ENCODE results near the gene SLAMF1. TPM values are rescaled to one million over a fixed set of nuclear protein-coding genes. Genes with fewer than 3 reads are reported as not detected.

Gene SLAMF1
- total RNA-seq, 1 donor from 2014 or later = not detected

DNA sequence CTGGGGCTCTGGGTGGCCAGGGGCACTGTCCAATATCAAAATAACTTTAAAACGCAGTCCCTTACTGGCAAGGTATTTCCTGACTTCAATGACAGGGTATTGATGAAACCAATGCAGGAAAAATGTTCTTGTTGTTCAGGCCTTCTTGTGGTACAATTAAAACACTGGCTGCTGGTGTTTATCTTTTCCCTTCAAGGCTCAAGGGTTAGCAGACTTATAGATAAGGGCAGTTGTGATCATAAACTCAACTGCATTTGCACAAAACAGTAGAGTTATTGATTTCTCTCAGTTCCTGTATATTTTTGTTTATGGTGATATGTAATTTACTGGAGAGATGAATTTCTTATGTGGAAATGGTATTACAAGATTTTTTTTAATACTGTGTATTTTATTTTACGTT, 64.9 kb downstream of the SLAMF1 start:
- Histone ChIP-seq H3K27me3 (no peaks in the 10 kb centered on the region), H3K9ac (no peak overlapping the region), H4K20me1 (ENCODE audit: low read depth) (no peaks in the 10 kb centered on the region), H3K4me2 (no peak overlapping the region), H3K36me3 (no peaks in the 10 kb centered on the region), H3K9me3 (ENCODE audit: low read depth) (no peaks in the 10 kb centered on the region), H3K27ac (no peak overlapping the region), H2AFZ (replicated peaks) (no peak overlapping the region), H3K79me2 (ENCODE audit: low read depth) (no peaks in the 10 kb centered on the region), H3K4me3 (no peak overlapping the region), H3K4me1 (no peaks in the 10 kb centered on the region), H3F3A (ENCODE audit: low read depth) (no peaks in the 10 kb centered on the region)
- Mint-ChIP-seq H3K4me3 (no peak overlapping the region), H3K9me3 (peaks cover 7% of the 10 kb centered on the region), H3K4me1 (no peaks in the 10 kb centered on the region), H3K27me3 (ENCODE audit: insufficient read depth, low read depth) (no peaks in the 10 kb centered on the region), H3K27ac (no peak overlapping the region), H3K36me3 (no peaks in the 10 kb centered on the region)
- DNase-seq (ENCODE audit: low spot score) = no peak
- no peak for TF ChIP-seq EZH2phosphoT487 (IDR thresholded peaks at IDR 0.05)
- TF ChIP-seq, protein P1, sequence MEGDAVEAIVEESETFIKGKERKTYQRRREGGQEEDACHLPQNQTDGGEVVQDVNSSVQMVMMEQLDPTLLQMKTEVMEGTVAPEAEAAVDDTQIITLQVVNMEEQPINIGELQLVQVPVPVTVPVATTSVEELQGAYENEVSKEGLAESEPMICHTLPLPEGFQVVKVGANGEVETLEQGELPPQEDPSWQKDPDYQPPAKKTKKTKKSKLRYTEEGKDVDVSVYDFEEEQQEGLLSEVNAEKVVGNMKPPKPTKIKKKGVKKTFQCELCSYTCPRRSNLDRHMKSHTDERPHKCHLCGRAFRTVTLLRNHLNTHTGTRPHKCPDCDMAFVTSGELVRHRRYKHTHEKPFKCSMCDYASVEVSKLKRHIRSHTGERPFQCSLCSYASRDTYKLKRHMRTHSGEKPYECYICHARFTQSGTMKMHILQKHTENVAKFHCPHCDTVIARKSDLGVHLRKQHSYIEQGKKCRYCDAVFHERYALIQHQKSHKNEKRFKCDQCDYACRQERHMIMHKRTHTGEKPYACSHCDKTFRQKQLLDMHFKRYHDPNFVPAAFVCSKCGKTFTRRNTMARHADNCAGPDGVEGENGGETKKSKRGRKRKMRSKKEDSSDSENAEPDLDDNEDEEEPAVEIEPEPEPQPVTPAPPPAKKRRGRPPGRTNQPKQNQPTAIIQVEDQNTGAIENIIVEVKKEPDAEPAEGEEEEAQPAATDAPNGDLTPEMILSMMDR (IDR thresholded peaks at IDR 0.05) = no peak
- no peak for TF ChIP-seq EZH2 (IDR thresholded peaks at IDR 0.05)

DNA sequence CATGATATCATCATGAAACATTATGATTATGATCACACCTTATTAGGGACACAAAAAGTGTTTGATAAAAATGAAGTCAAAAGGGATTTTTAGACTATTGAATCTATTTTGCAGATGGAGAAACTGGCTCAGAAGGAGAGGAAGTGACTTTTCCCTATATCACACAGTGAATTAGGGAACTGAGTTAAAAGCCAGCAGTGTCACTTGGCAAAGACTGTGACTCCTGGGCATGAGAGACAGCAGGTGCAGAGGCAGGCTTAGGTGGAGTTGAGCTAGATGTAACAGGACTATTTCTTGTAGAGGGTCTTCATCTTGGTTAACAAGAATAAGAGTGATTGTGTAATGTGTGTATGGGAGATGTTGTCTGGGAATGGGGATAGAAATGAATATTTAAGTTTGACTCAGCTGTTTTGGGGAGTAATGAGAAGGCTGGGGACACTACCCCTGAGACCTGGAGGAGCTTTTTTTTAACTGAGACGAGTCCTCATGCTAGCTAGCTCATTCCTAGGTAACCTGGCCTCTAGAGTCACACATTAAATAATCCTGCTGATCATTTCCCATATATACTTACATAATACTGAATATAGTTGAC, 66.5 kb downstream of the SLAMF1 start:
- Mint-ChIP-seq H3K9me3 (peaks cover 7% of the 10 kb centered on the region), H3K27me3 (ENCODE audit: insufficient read depth, low read depth) (no peaks in the 10 kb centered on the region), H3K36me3 (no peaks in the 10 kb centered on the region), H3K27ac (no peak overlapping the region), H3K4me1 (no peaks in the 10 kb centered on the region), H3K4me3 (no peak overlapping the region)
- TF ChIP-seq EZH2 (IDR thresholded peaks at IDR 0.05) (no peak), EZH2phosphoT487 (IDR thresholded peaks at IDR 0.05) (no peak)
- TF ChIP-seq, protein P1 (IDR thresholded peaks at IDR 0.05) = no peak
- Histone ChIP-seq H3F3A (ENCODE audit: low read depth) (no peaks in the 10 kb centered on the region), H3K4me1 (no peaks in the 10 kb centered on the region), H3K9me3 (ENCODE audit: low read depth) (no peaks in the 10 kb centered on the region), H2AFZ (replicated peaks) (no peak overlapping the region), H3K27me3 (no peaks in the 10 kb centered on the region), H4K20me1 (ENCODE audit: low read depth) (no peaks in the 10 kb centered on the region), H3K27ac (no peak overlapping the region), H3K79me2 (ENCODE audit: low read depth) (no peaks in the 10 kb centered on the region), H3K4me2 (no peak overlapping the region), H3K4me3 (no peak overlapping the region), H3K36me3 (no peaks in the 10 kb centered on the region), H3K9ac (no peak overlapping the region)
- no peak for DNase-seq (ENCODE audit: low spot score)

DNA sequence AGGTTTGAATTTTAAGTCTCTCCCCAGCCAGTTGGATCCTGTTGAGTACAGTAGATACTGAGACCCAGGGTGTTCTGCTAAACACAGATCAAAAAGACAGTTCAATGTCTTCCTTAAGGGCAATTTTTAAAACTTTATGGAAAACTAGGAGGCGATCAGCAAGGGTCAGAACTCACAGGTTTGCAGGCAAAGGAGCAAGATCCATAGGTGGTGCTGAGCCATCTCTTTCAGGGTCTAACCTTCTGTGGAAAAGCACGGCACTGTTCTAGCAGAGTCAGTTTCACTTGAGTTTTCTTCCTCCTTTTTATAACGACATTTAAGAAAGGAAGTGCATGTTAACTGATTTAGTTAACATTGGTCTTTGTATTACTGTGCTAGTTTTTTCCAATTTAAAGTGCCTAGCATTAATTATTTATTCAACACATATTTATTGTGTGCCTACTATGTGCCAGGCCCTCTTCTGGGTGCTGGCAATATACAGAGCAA, 67.6 kb downstream of the SLAMF1 start, which contains the start of gene CD84:
Gene CD84, minus strand, starts transcription at position 281 of the 486 bp plus-strand sequence. Its CDS starts 59 bp downstream, at position 222.
- Histone ChIP-seq H3K9me3 (ENCODE audit: low read depth) (no peaks in the 10 kb centered on the region), H3K79me2 (ENCODE audit: low read depth) (no peaks in the 10 kb centered on the region), H3K36me3 (no peaks in the 10 kb centered on the region), H3K4me3 (no peak within 1 kb of the TSS), H3K4me1 (no peaks in the 10 kb centered on the region), H3K27me3 (no peaks in the 10 kb centered on the region), H3K27ac (no peak within 1 kb of the TSS), H4K20me1 (ENCODE audit: low read depth) (no peaks in the 10 kb centered on the region), H3K9ac (no peak within 1 kb of the TSS), H2AFZ (replicated peaks) (peak within 1 kb of the TSS; percentile 40), H3K4me2 (no peak within 1 kb of the TSS), H3F3A (ENCODE audit: low read depth) (no peaks in the 10 kb centered on the region)
- no peak for DNase-seq (ENCODE audit: low spot score)
- Mint-ChIP-seq H3K9me3 (peaks cover 7% of the 10 kb centered on the region), H3K36me3 (no peaks in the 10 kb centered on the region), H3K27ac (no peak within 1 kb of the TSS), H3K4me1 (no peaks in the 10 kb centered on the region), H3K4me3 (no peak within 1 kb of the TSS), H3K27me3 (ENCODE audit: insufficient read depth, low read depth) (no peaks in the 10 kb centered on the region)
- TF ChIP-seq EZH2phosphoT487 (IDR thresholded peaks at IDR 0.05) = no peak
- TF ChIP-seq, protein P1 (IDR thresholded peaks at IDR 0.05) = no peak
- TF ChIP-seq EZH2 (IDR thresholded peaks at IDR 0.05) = no peak
